CD4-positive, alpha-beta T cell (primary cell): ENCODE data around the gene ERI3. TPM values are rescaled to one million over a fixed set of nuclear protein-coding genes. Genes with fewer than 3 reads are reported as not detected.

ENCODE experiments used
- ATAC-seq: fragments of 200-7000 bp; cut with Tn5 transposase; one replicate; pipeline ENCODE4 v1.10.0; 2022; ENCODE audit warnings: mild to moderate bottlenecking; ENCODE audit not compliant: poor library complexity
- CTCF ChIA-PET: fragments of 350-600 bp; sonication (Branson Sonifier 250); formaldehyde crosslinking; loops from one replicate; lab custom pipeline; 2021; ENCODE audit warnings: antibody characterized with exemption, inconsistent platforms; lab: Charles Lee
- POLR2A ChIA-PET: fragments of 350-600 bp; sonication (Branson Sonifier 250); formaldehyde crosslinking; loops from one replicate; lab custom pipeline; 2021; ENCODE audit warnings: antibody characterized with exemption, inconsistent platforms; lab: Charles Lee
- DNase-seq, 14 experiments: peaks; one replicate each; pipeline ENCODE4 v3.0.0-alpha.2; 2013 to 2020; ENCODE audit warnings: mixed read lengths in 2 of 14
- H3K27ac ChIP-seq, 2 donors: one replicate each; pipeline versions ENCODE4 v1.5.1 to v1.7.0; 2013; ENCODE audit warnings: low read length in 2 of 2, low read depth in 1 of 2, mild to moderate bottlenecking in 1 of 2
- H3K27me3 ChIP-seq, 2 experiments: 1 replicate in 1 of 2; 2 replicates in 1 of 2; pipeline versions ENCODE4 v1.6.1 to v1.7.0; 2013; ENCODE audit warnings: low read length in 2 of 2, control low read depth in 1 of 2, mild to moderate bottlenecking in 1 of 2, moderate library complexity in 1 of 2; ENCODE audit not compliant: insufficient read depth in 2 of 2, control insufficient read depth in 1 of 2
- H3K36me3 ChIP-seq: one replicate; pipeline ENCODE4 v1.6.1; 2013; ENCODE audit warnings: low read length, control low read depth; ENCODE audit not compliant: insufficient read depth
- H3K4me1 ChIP-seq: one replicate; pipeline ENCODE4 v1.6.1; 2013; ENCODE audit warnings: low read length, control low read depth; ENCODE audit not compliant: insufficient read depth
- H3K4me3 ChIP-seq: one replicate; pipeline ENCODE4 v1.5.1; 2013; ENCODE audit warnings: mild to moderate bottlenecking, low read length, moderate library complexity
- H3K9me3 ChIP-seq, 2 experiments: 1 replicate in 1 of 2; 2 replicates in 1 of 2; pipeline versions ENCODE4 v1.6.1 to v1.7.0; 2013; ENCODE audit warnings: low read length in 2 of 2, mild to moderate bottlenecking in 2 of 2, control low read depth in 1 of 2, moderate library complexity in 1 of 2; ENCODE audit not compliant: control insufficient read depth in 1 of 2, insufficient read depth in 1 of 2
- H3K27ac Mint-ChIP-seq: one replicate; pipeline ENCODE4 v1.8.0; 2020; ENCODE audit warnings: mixed read lengths
- H3K27me3 Mint-ChIP-seq: one replicate; pipeline ENCODE4 v1.8.0; 2021; ENCODE audit warnings: mixed read lengths
- H3K36me3 Mint-ChIP-seq: one replicate; pipeline ENCODE4 v1.8.0; 2021; ENCODE audit warnings: low read depth, mixed read lengths
- H3K4me1 Mint-ChIP-seq: one replicate; pipeline ENCODE4 v1.8.0; 2021; ENCODE audit warnings: low read depth, mixed read lengths
- H3K4me3 Mint-ChIP-seq: one replicate; pipeline ENCODE4 v1.8.0; 2020; ENCODE audit warnings: mild to moderate bottlenecking, mixed read lengths
- H3K9me3 Mint-ChIP-seq: one replicate; pipeline ENCODE4 v1.8.0; 2020; ENCODE audit warnings: mixed read lengths
- intact Hi-C, 2 experiments: fragments of 100-400 bp; cut with DNase I in 1 of 2; cut with micrococcal nuclease in 1 of 2; formaldehyde crosslinking; loops; one replicate each; pipeline versions ENCODE4 v1.15.1 to v1.9.0; 2023 to 2025; cut with DNase I, micrococcal nuclease
- total RNA-seq, 174 experiments: library from RNA in 2 of 174; stranded (reverse) in 2 of 174; gene quantifications; one replicate each; pipeline ENCODE4 v1.2.3 and lab custom pipeline; 2021 to 2026
- TF ChIP-seq, protein P1 (sequence below): fragments of 200-600 bp; IDR thresholded peaks from one replicate; pipeline ENCODE4 v1.8.0; 2022; ENCODE audit warnings: antibody characterized with exemption, mild to moderate bottlenecking

ERI3 gene
- total RNA-seq, 2 experiments from 2014 or later = 19.7 to 20.7 TPM

DNA sequence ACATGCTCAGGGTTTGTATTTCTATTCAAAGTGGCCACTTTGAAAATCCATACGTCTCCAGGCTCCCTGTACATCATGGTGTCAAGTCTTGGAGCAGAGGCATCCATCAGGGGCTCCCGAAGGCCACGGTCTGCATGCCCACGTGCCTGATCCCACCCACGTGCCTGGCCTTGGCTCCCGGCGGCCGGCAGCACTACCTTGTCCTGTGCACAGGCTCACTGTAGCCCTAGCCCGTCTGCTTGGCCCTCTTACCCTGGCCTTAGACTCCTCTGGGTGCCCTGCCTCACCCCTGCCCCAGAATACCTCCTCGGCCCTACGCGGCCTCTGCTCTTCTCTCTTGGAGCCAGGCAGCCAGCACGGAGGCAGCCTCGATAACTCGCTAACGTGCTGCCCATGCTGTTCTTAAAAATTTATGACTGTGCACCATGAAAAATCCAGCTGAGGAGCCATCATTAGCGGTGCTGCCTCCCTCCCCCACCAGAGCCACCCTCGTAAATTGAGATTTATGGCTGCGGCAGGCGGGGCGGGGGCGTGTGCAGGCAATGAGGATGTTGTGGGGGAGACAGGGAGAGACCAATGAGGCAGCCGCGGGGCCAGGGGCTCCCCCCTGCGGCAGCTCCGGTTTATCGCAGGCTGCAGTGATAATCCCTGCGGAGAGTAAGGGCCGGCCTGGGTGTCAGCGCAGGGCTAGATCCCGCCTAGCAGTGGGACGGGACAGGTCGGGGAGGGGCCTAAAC, 117.2 kb downstream of the ERI3 start:
- Histone ChIP-seq H3K36me3 (peaks cover 6% of the 10 kb centered on the region), H3K9me3 (no peaks in the 10 kb centered on the region), H3K27me3 (no peaks in the 10 kb centered on the region), H3K4me1 (peaks cover 7% of the 10 kb centered on the region), H3K4me3 (no peak overlapping the region), H3K27ac (no peak overlapping the region)
- peak in 8 of 14 experiments; percentile 24 to 63 (median 38) for DNase-seq
- no peak overlapping the region for H3K4me3 Mint-ChIP-seq
- no peaks in the 10 kb centered on the region for H3K9me3 Mint-ChIP-seq
- intact Hi-C loops = loop anchor here in 1 of 2 experiments (5.0 kb wide), 1 partner anchor 36 kb away; no protein-coding TSS in a partner anchor
- ATAC-seq = peak; percentile 99
- H3K27me3 Mint-ChIP-seq = no peaks in the 10 kb centered on the region
- peaks cover 25% of the 10 kb centered on the region for H3K36me3 Mint-ChIP-seq
- peaks cover 18% of the 10 kb centered on the region for H3K4me1 Mint-ChIP-seq
- CTCF ChIA-PET = interaction anchor here (0.9 to 2.4 kb wide), 3 partner anchors 11 to 26 kb away, joined by 4 to 9 read pairs (median 4); no protein-coding TSS in a partner anchor
- TF ChIP-seq, protein P1, sequence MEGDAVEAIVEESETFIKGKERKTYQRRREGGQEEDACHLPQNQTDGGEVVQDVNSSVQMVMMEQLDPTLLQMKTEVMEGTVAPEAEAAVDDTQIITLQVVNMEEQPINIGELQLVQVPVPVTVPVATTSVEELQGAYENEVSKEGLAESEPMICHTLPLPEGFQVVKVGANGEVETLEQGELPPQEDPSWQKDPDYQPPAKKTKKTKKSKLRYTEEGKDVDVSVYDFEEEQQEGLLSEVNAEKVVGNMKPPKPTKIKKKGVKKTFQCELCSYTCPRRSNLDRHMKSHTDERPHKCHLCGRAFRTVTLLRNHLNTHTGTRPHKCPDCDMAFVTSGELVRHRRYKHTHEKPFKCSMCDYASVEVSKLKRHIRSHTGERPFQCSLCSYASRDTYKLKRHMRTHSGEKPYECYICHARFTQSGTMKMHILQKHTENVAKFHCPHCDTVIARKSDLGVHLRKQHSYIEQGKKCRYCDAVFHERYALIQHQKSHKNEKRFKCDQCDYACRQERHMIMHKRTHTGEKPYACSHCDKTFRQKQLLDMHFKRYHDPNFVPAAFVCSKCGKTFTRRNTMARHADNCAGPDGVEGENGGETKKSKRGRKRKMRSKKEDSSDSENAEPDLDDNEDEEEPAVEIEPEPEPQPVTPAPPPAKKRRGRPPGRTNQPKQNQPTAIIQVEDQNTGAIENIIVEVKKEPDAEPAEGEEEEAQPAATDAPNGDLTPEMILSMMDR = peak; percentile 47
- POLR2A ChIA-PET = interaction anchor here (1.3 kb wide), 1 partner anchor 116 kb away, joined by 3 read pairs; no protein-coding TSS in a partner anchor
- H3K27ac Mint-ChIP-seq = no peak overlapping the region

DNA sequence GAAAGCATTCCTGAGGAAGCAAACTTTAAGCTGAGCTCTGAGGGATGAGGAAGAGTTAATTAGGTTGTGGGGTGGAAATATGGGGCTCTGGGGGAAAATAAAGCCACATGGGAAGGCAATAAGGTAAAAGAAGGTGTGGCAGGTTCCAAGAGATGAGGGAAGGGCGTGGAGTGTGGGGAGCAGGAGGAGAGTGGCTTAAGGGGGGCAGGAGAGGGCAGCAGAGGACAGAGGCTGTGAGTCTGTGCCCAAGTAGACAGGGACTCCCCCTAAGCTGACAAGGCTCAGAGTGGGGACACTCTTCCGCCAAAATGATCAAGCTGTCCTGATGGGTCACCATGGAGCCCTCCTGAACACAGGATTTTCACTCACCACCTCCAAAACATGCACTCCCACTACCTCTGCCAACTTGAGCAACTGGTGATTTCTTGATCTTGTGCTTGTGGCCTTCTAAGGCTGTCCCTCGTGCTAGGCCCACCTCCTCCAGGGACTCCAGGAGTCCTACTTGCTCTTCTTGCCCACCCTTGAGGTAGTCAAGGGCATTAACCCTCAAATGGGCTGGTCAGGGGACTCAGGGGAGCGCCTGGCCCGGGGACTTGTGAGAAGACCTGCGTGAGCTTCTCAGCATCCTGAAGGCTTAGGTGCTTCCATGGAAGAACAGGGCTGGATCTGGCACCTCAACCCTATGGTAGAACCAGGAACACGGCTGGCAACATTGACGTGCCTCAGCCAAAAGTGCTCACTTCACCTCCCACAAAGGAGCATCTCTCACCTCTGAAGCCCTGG, 118.4 kb downstream of the ERI3 start:
- Histone ChIP-seq H3K27ac (no peak overlapping the region), H3K4me1 (peaks cover 7% of the 10 kb centered on the region), H3K4me3 (no peak overlapping the region), H3K9me3 (no peaks in the 10 kb centered on the region), H3K36me3 (peaks cover 9% of the 10 kb centered on the region), H3K27me3 (no peaks in the 10 kb centered on the region)
- no peak for ATAC-seq
- Mint-ChIP-seq H3K27ac (no peak overlapping the region), H3K9me3 (no peaks in the 10 kb centered on the region), H3K27me3 (no peaks in the 10 kb centered on the region), H3K36me3 (peaks cover 33% of the 10 kb centered on the region), H3K4me1 (peaks cover 18% of the 10 kb centered on the region), H3K4me3 (no peak overlapping the region)
- TF ChIP-seq, protein P1 = no peak
- no peak for DNase-seq
- POLR2A ChIA-PET = no interaction called here
- intact Hi-C loops = loop anchor here in 1 of 2 experiments (5.0 kb wide), 1 partner anchor 34 kb away; no protein-coding TSS in a partner anchor
- CTCF ChIA-PET = no interaction called here

DNA sequence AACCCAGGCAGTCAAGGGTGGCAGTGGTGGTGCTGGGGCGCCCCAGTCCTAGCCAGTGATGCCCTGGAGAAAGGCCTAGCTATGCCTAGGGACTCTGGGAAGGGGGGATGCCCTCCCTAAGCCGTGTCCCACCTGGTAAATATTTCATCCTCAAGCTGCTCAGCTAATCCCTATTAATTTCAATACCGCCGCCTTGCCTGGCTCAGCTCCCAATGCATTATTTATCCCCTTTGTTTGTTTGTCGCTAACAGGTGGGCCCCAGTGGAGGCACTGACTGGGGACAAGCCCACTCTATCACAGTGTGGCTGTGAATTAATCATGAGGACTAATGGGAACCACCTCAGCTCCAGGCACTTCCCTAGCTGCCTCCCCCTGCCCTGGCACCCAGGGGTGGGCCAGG, 119.2 kb downstream of the ERI3 start:
- Mint-ChIP-seq H3K4me3 (no peak overlapping the region), H3K27ac (no peak overlapping the region), H3K27me3 (no peaks in the 10 kb centered on the region), H3K4me1 (peaks cover 18% of the 10 kb centered on the region), H3K9me3 (no peaks in the 10 kb centered on the region), H3K36me3 (peaks cover 38% of the 10 kb centered on the region)
- Histone ChIP-seq H3K4me1 (peaks cover 7% of the 10 kb centered on the region), H3K36me3 (peaks cover 7% of the 10 kb centered on the region), H3K9me3 (no peaks in the 10 kb centered on the region), H3K4me3 (no peak overlapping the region), H3K27ac (no peak overlapping the region), H3K27me3 (no peaks in the 10 kb centered on the region)
- intact Hi-C loops = loop anchor here in 1 of 2 experiments (5.0 kb wide), 1 partner anchor 34 kb away; no protein-coding TSS in a partner anchor
- DNase-seq (no peak), ATAC-seq (no peak)
- TF ChIP-seq, protein P1 = no peak
- ChIA-PET POLR2A (no interaction called here), CTCF (no interaction called here)
